K562 (cell line): ENCODE results near the gene MTMR4. TPM values are rescaled to one million over a fixed set of nuclear protein-coding genes. Genes with fewer than 3 reads are reported as not detected.
A peak's percentile ranks its signal among the peaks of the same experiment; 100 is the strongest.

Experiments used
- CCNT2 ChIP-seq: IDR thresholded peaks from 2 replicates; pipeline ENCODE4 v1.6.1; 2011; ENCODE audit warnings: borderline replicate concordance, low read depth, mild to moderate bottlenecking, moderate library complexity, mixed read lengths, low read length; ENCODE audit not compliant: insufficient read length; ENCODE audit errors: extremely low read depth
- ELF1 ChIP-seq: fragments of 200-800 bp; sonication (Bioruptor generic); IDR thresholded peaks from 2 replicates; pipeline ENCODE4 v1.6.1; 2016; ENCODE audit warnings: missing genetic modification characterization, missing compliant biosample characterization
- FOS ChIP-seq: IDR thresholded peaks from 3 replicates; pipeline ENCODE4 v1.6.1; 2011; ENCODE audit not compliant: insufficient read length; ENCODE audit errors: extremely low read depth
- FOXJ2 ChIP-seq: fragments of 200-800 bp; sonication (Bioruptor generic); IDR thresholded peaks from 2 replicates; pipeline ENCODE4 v1.6.1; 2016; ENCODE audit warnings: missing genetic modification characterization, missing compliant biosample characterization
- NFRKB ChIP-seq: fragments of 450-650 bp; IDR thresholded peaks from 2 replicates; pipeline ENCODE4 v1.6.1; 2016; ENCODE audit warnings: low read depth
- PRDM10 ChIP-seq: fragments of 450-650 bp; IDR thresholded peaks from 2 replicates; pipeline ENCODE4 v1.6.1; 2018; ENCODE audit not compliant: partially characterized antibody
- RCOR1 ChIP-seq, 2 experiments: IDR thresholded peaks; 2 replicates each; pipeline ENCODE4 v1.6.1; 2012; ENCODE audit warnings: low read depth in 2 of 2, low read length in 2 of 2, borderline replicate concordance in 1 of 2, improper control_type of control experiment in 1 of 2
- SIN3A ChIP-seq, 2 experiments: fragments of 150-350 bp in 1 of 2; IDR thresholded peaks; 2 replicates each; pipeline ENCODE4 v1.6.1; 2011 to 2016; ENCODE audit warnings: borderline replicate concordance in 2 of 2, low read depth in 2 of 2, low read length in 2 of 2, mild to moderate bottlenecking in 2 of 2, moderate library complexity in 2 of 2; ENCODE audit not compliant: control insufficient read depth in 1 of 2
- THAP7 ChIP-seq: fragments of 250-450 bp; sonication (Bioruptor Pico); IDR thresholded peaks from 2 replicates; pipeline ENCODE4 v1.5.0; 2021
- YY1 ChIP-seq, 3 experiments: IDR thresholded peaks; 2 replicates each; pipeline ENCODE4 v1.6.1; 2011; ENCODE audit warnings: low read length in 2 of 3, mild to moderate bottlenecking in 2 of 3, moderate library complexity in 2 of 3, borderline replicate concordance in 1 of 3, control low read depth in 1 of 3, low read depth in 1 of 3; ENCODE audit not compliant: insufficient read depth in 3 of 3, insufficient replicate concordance in 2 of 3, control insufficient read depth in 1 of 3, insufficient read length in 1 of 3; ENCODE audit errors: extremely low read depth in 1 of 3
- ZBTB33 ChIP-seq: sonication (generic); formaldehyde crosslinking; IDR thresholded peaks from 2 replicates; pipeline ENCODE4 v1.8.1; 2023; ENCODE audit warnings: mild to moderate bottlenecking, missing genetic modification reagents
- ZBTB7A ChIP-seq: IDR thresholded peaks from 2 replicates; pipeline ENCODE4 v1.6.1; 2011; ENCODE audit warnings: low read depth, mild to moderate bottlenecking, low read length, moderate library complexity, borderline replicate concordance; ENCODE audit not compliant: control insufficient read depth
- ZFP36 ChIP-seq: fragments of 150-350 bp; IDR thresholded peaks from 2 replicates; pipeline ENCODE4 v1.6.1; 2018; ENCODE audit warnings: low read length, low read depth; ENCODE audit not compliant: partially characterized antibody
- ZFX ChIP-seq: sonication (generic); formaldehyde crosslinking; IDR thresholded peaks from 2 replicates; pipeline ENCODE4 v1.8.0; 2022; ENCODE audit warnings: mild to moderate bottlenecking, missing genetic modification reagents, moderate library complexity
- polyA plus RNA-seq, 8 experiments: library from polyadenylated mRNA; depleted of rRNA in 4 of 8; stranded (reverse) in 5 of 8; unstranded in 3 of 8; fragments of >200 nt; fragmentation: Nextera tagmentation in 2 of 8; fragmentation: Illumina TruSeq in 1 of 8; extraction: Ambion mirVana in 2 of 8; extraction: Trizol in 1 of 8; gene quantifications; 2 replicates each; pipeline versions ENCODE4 v1.2.1 to v1.2.3, GENCODE V29; 2011 to 2014; ENCODE audit warnings: inconsistent platforms in 1 of 8, missing spikeins in 1 of 8
- total RNA-seq, 7 experiments: library from RNA; depleted of rRNA in 6 of 7; stranded (reverse); fragments of >200 nt in 6 of 7; fragmentation: Illumina TruSeq in 2 of 7; extraction: Trizol in 2 of 7; gene quantifications; 2 replicates each; pipeline versions ENCODE4 v1.2.1 to v1.2.3, GENCODE V29; 2011 to 2021; ENCODE audit warnings: low replicate concordance in 1 of 7
- TF ChIP-seq, protein P1 (sequence below): sonication (generic); formaldehyde crosslinking; IDR thresholded peaks from 2 replicates; pipeline ENCODE4 v1.8.1; 2023; ENCODE audit warnings: mild to moderate bottlenecking, missing genetic modification reagents

Gene MTMR4
- total and polyA plus RNA-seq, 9 of the 15 experiments (the other 6 are each of a cell fraction or from before 2014, with no cell fraction given) = 8.8 to 45.7 (median 28.7) TPM

GRCh38 chr17:58513965-58514769, at the start of gene MTMR4 (continued):
- TF ChIP-seq YY1 (IDR thresholded peaks at IDR 0.05; ENCODE audit: borderline replicate concordance in 1 of 3, control insufficient read depth in 1 of 3, extremely low read depth in 1 of 3, insufficient read depth in 3 of 3, insufficient read length in 1 of 3, insufficient replicate concordance in 2 of 3, low read depth in 1 of 3, low read length in 2 of 3) (peak in 2 of 3 experiments; percentile 45 to 60), ZFP36 (no peak), FOS (no peak), ZFX (CRISPR knock-in tag) (peak; percentile 45; the same call in 1 of the 2 replicates), CCNT2 (peak; percentile 69), PRDM10 (peak; percentile 87), ZBTB33 (no peak), NFRKB (no peak), SIN3A (IDR thresholded peaks at IDR 0.05; ENCODE audit: borderline replicate concordance in 2 of 2, control insufficient read depth in 1 of 2, low read depth in 2 of 2, low read length in 2 of 2) (peak in 1 of 2 experiments; percentile 61; a peak in 1 of 4 replicates), FOXJ2 (tag) (no peak), ELF1 (no peak), ZBTB7A (peak; percentile 44; the same call in 1 of the 2 replicates), RCOR1 (IDR thresholded peaks at IDR 0.05; ENCODE audit: borderline replicate concordance in 1 of 2, low read depth in 2 of 2, low read length in 2 of 2) (0 out of 4 replicates have a peak, but pooled peaks of 1 of the 2 experiments have one; percentile 12), THAP7 (CRISPR knock-in tag) (0 out of 2 replicates have a peak, but pooled peaks have one; percentile 29)
- TF ChIP-seq, protein P1, sequence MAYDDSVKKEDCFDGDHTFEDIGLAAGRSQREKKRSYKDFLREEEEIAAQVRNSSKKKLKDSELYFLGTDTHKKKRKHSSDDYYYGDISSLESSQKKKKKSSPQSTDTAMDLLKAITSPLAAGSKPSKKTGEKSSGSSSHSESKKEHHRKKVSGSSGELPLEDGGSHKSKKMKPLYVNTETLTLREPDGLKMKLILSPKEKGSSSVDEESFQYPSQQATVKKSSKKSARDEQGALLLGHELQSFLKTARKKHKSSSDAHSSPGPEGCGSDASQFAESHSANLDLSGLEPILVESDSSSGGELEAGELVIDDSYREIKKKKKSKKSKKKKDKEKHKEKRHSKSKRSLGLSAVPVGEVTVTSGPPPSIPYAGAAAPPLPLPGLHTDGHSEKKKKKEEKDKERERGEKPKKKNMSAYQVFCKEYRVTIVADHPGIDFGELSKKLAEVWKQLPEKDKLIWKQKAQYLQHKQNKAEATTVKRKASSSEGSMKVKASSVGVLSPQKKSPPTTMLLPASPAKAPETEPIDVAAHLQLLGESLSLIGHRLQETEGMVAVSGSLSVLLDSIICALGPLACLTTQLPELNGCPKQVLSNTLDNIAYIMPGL (CRISPR knock-in tag) = 0 out of 2 replicates have a peak, but pooled peaks have one; percentile 6
